ENCODE measurements around the gene ITIH3. TPM values are rescaled to one million over a fixed set of nuclear protein-coding genes. Genes with fewer than 3 reads are reported as not detected.

ITIH3 gene
- polyA plus RNA-seq, 1 experiment: 1.7 TPM

GRCh38 chr3:52809149-52809548 is 14.6 kb downstream of the ITIH3 start:
- ChIA-PET CTCF (interaction anchor here (1.1 to 1.7 kb wide), 3 partner anchors 10 to 12 kb away, joined by 4 to 6 read pairs (median 5); no protein-coding TSS in a partner anchor), POLR2A (no interaction called here)
- no peak for TF ChIP-seq CTCF (IDR thresholded peaks at IDR 0.05; ENCODE audit: insufficient read depth, low read depth, low read length)
- Histone ChIP-seq H3K27me3 (ENCODE audit: control insufficient read depth, insufficient read depth, low read length) (peaks cover 3% of the 10 kb centered on the region), H3K4me3 (ENCODE audit: low read depth, low read length) (no peak overlapping the region), H3K36me3 (ENCODE audit: control insufficient read depth, insufficient read depth, low read length) (no peaks in the 10 kb centered on the region)
- no peak for DNase-seq (ENCODE audit: low read depth)

GRCh38 chr3:52809662-52810377 is 15.2 kb downstream of the ITIH3 start:
- no peak for DNase-seq (ENCODE audit: low read depth)
- no peaks in the 10 kb centered on the region for H3K36me3 ChIP-seq (ENCODE audit: control insufficient read depth, insufficient read depth, low read length)
- H3K27me3 ChIP-seq (ENCODE audit: control insufficient read depth, insufficient read depth, low read length): peaks cover 3% of the 10 kb centered on the region
- H3K4me3 ChIP-seq (ENCODE audit: low read depth, low read length): no peak overlapping the region
- ChIA-PET POLR2A (no interaction called here), CTCF (interaction anchor here (1.1 to 1.7 kb wide), 3 partner anchors 10 to 11 kb away, joined by 4 to 6 read pairs (median 5); no protein-coding TSS in a partner anchor)
- no peak for TF ChIP-seq CTCF (IDR thresholded peaks at IDR 0.05; ENCODE audit: insufficient read depth, low read depth, low read length)

GRCh38 chr3:52810923-52811322 is 16.3 kb downstream of the ITIH3 start:
- ChIA-PET CTCF (interaction anchor here (2.9 kb wide), 1 partner anchor 10 kb away, joined by 9 read pairs; no protein-coding TSS in a partner anchor), POLR2A (no interaction called here)
- TF ChIP-seq CTCF (IDR thresholded peaks at IDR 0.05; ENCODE audit: insufficient read depth, low read depth, low read length): no peak
- Histone ChIP-seq H3K36me3 (ENCODE audit: control insufficient read depth, insufficient read depth, low read length) (no peaks in the 10 kb centered on the region), H3K4me3 (ENCODE audit: low read depth, low read length) (no peak overlapping the region), H3K27me3 (ENCODE audit: control insufficient read depth, insufficient read depth, low read length) (peaks cover 3% of the 10 kb centered on the region)
- DNase-seq (ENCODE audit: low read depth): no peak

- Histone ChIP-seq H3K4me3 (ENCODE audit: low read depth, low read length) (no peak overlapping the region), H3K36me3 (ENCODE audit: control insufficient read depth, insufficient read depth, low read length) (no peaks in the 10 kb centered on the region), H3K27me3 (ENCODE audit: control insufficient read depth, insufficient read depth, low read length) (peaks cover 3% of the 10 kb centered on the region)
- ChIA-PET CTCF (interaction anchor here (0.7 to 2.9 kb wide), 3 partner anchors 10 to 13 kb away, joined by 3 to 9 read pairs (median 3); no protein-coding TSS in a partner anchor), POLR2A (no interaction called here)
- no peak for DNase-seq (ENCODE audit: low read depth)
- TF ChIP-seq CTCF (IDR thresholded peaks at IDR 0.05; ENCODE audit: insufficient read depth, low read depth, low read length): no peak
Observed at GRCh38 chr3:52811452-52812011, 16.9 kb downstream of the ITIH3 start.

- ChIA-PET POLR2A (no interaction called here), CTCF (interaction anchor here (0.7 kb wide), 1 partner anchor 19 kb away, joined by 3 read pairs; no protein-coding TSS in a partner anchor)
- TF ChIP-seq CTCF (IDR thresholded peaks at IDR 0.05; ENCODE audit: insufficient read depth, low read depth, low read length): no peak
- Histone ChIP-seq H3K4me3 (ENCODE audit: low read depth, low read length) (no peak overlapping the region), H3K27me3 (ENCODE audit: control insufficient read depth, insufficient read depth, low read length) (peaks cover 1% of the 10 kb centered on the region), H3K36me3 (ENCODE audit: control insufficient read depth, insufficient read depth, low read length) (no peaks in the 10 kb centered on the region)
- no peak for DNase-seq (ENCODE audit: low read depth)
Observed at GRCh38 chr3:52813810-52814209, 19.2 kb downstream of the ITIH3 start.

Measured in BJ (cell line).